A673 (cell line): ENCODE measurements around the gene TCEA2.

ENCODE experiments used
- EZH2 ChIP-seq: fragments of 200-600 bp; sonication (generic); IDR thresholded peaks from 2 replicates; pipeline ENCODE4 v1.6.1; 2017; ENCODE audit warnings: borderline replicate concordance, low read depth, mild to moderate bottlenecking, mixed read lengths, antibody characterized with exemption, low read length; ENCODE audit not compliant: poor library complexity, severe bottlenecking
- TF ChIP-seq, protein P1 (sequence below): fragments of 300-800, 200-600 bp; sonication (generic); conservative IDR thresholded peaks from 2 replicates; pipeline ENCODE4 v1.5.1; 2017; ENCODE audit warnings: low read depth, mild to moderate bottlenecking, antibody characterized with exemption, low read length, moderate library complexity, mixed read lengths

DNA sequence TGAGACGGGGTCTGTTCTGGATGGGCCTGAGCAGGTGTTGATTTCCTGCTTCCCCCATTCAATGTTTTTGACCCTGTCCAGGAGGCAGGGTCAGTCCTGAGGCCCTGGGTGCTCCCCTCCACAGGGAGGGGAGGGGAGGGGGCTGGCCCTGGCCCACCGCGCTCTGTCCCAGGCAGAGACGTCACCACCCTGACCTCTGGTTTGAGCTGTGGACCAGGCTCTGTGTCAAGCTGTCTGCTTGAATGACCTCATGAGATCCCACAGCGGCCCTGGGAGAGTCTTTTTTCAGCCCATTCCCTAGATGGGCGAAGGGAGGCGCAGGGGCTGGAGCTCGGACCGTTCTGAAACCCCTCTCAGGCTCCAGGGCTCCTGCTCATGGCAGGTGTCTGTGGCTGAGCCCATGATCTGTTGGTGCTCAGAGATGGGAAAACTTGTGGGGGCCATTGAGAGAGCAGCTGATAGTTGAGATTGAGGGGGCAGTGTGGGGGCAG lies 30.1 kb downstream of the TCEA2 start:
- TF ChIP-seq, protein P1, sequence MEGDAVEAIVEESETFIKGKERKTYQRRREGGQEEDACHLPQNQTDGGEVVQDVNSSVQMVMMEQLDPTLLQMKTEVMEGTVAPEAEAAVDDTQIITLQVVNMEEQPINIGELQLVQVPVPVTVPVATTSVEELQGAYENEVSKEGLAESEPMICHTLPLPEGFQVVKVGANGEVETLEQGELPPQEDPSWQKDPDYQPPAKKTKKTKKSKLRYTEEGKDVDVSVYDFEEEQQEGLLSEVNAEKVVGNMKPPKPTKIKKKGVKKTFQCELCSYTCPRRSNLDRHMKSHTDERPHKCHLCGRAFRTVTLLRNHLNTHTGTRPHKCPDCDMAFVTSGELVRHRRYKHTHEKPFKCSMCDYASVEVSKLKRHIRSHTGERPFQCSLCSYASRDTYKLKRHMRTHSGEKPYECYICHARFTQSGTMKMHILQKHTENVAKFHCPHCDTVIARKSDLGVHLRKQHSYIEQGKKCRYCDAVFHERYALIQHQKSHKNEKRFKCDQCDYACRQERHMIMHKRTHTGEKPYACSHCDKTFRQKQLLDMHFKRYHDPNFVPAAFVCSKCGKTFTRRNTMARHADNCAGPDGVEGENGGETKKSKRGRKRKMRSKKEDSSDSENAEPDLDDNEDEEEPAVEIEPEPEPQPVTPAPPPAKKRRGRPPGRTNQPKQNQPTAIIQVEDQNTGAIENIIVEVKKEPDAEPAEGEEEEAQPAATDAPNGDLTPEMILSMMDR = no peak
- no peak for TF ChIP-seq EZH2
